Activated CD8-positive, alpha-beta memory T cell treated with anti-CD3 and anti-CD28 coated beads, Interleukin-2, amount 10 ng/mL, durations not matched to agents 7 days and 5 days (primary cell): ENCODE results near the gene FBXW12. TPM values are rescaled to one million over a fixed set of nuclear protein-coding genes. Genes with fewer than 3 reads are reported as not detected.

Experiments used
- ATAC-seq: fragments of 150-1000 bp; cut with Tn5 transposase; one replicate; pipeline ENCODE4 v1.10.0; 2021; ENCODE audit warnings: moderate library complexity
- CTCF ChIA-PET: fragments of 350-600 bp; sonication (Branson Sonifier 250); formaldehyde crosslinking; loops from one replicate; lab custom pipeline; 2021; ENCODE audit warnings: antibody characterized with exemption; lab: Charles Lee
- DNase-seq: peaks from one replicate; pipeline ENCODE4 v3.0.0-alpha.2; 2020
- H3K27ac Mint-ChIP-seq: one replicate; pipeline ENCODE4 v1.8.0; 2021; ENCODE audit warnings: mild to moderate bottlenecking, mixed read lengths
- H3K27me3 Mint-ChIP-seq: one replicate; pipeline ENCODE4 v1.8.0; 2021; ENCODE audit warnings: mixed read lengths
- H3K36me3 Mint-ChIP-seq: one replicate; pipeline ENCODE4 v1.8.0; 2021; ENCODE audit warnings: mild to moderate bottlenecking, mixed read lengths
- H3K4me1 Mint-ChIP-seq: one replicate; pipeline ENCODE4 v1.8.0; 2021; ENCODE audit warnings: mixed read lengths
- H3K4me3 Mint-ChIP-seq: one replicate; pipeline ENCODE4 v1.8.0; 2021; ENCODE audit warnings: mild to moderate bottlenecking, moderate library complexity, mixed read lengths
- H3K9me3 Mint-ChIP-seq: one replicate; pipeline ENCODE4 v1.8.0; 2022; ENCODE audit warnings: low read depth, mixed read lengths
- total RNA-seq, 2 experiments: library from RNA; stranded (reverse); gene quantifications; one replicate each; pipeline ENCODE4 v1.2.3, GENCODE V29; 2021

Gene FBXW12
- total RNA-seq, 2 experiments from 2014 or later, result not detected

- H3K4me1 Mint-ChIP-seq, result no peaks in the 10 kb centered on the region
- CTCF ChIA-PET, result interaction anchor here (1.2 to 3.9 kb wide), 3 partner anchors 14 to 135 kb away, joined by 3 to 21 read pairs (median 6); no protein-coding TSS in a partner anchor
- no peaks in the 10 kb centered on the region for H3K36me3 Mint-ChIP-seq
- no peaks in the 10 kb centered on the region for H3K27me3 Mint-ChIP-seq
- DNase-seq (no peak), ATAC-seq (no peak)
- no peak overlapping the region for H3K27ac Mint-ChIP-seq
- no peak overlapping the region for H3K4me3 Mint-ChIP-seq
- H3K9me3 Mint-ChIP-seq, result no peaks in the 10 kb centered on the region
Measured at GRCh38 chr3:48414376-48415250, 42.6 kb downstream of the FBXW12 start.

GRCh38 chr3:48415251-48415953 lies 43.4 kb downstream of the FBXW12 start:
- Mint-ChIP-seq H3K27ac (no peak overlapping the region), H3K4me3 (no peak overlapping the region), H3K9me3 (no peaks in the 10 kb centered on the region), H3K36me3 (no peaks in the 10 kb centered on the region), H3K27me3 (no peaks in the 10 kb centered on the region), H3K4me1 (no peaks in the 10 kb centered on the region)
- CTCF ChIA-PET, result interaction anchor here (1.2 to 3.9 kb wide), 4 partner anchors 15 to 134 kb away, joined by 3 to 21 read pairs (median 4); no protein-coding TSS in a partner anchor
- DNase-seq, result no peak
- ATAC-seq, result no peak

GRCh38 chr3:48416091-48416505 lies 44.1 kb downstream of the FBXW12 start:
- Mint-ChIP-seq H3K9me3 (no peaks in the 10 kb centered on the region), H3K4me1 (no peaks in the 10 kb centered on the region)
- ATAC-seq, result no peak

GRCh38 chr3:48416546-48416945 lies 44.5 kb downstream of the FBXW12 start:
- no peaks in the 10 kb centered on the region for H3K36me3 Mint-ChIP-seq
- no peaks in the 10 kb centered on the region for H3K4me1 Mint-ChIP-seq
- CTCF ChIA-PET, result interaction anchor here (1.5 to 3.9 kb wide), 2 partner anchors 18 to 20 kb away, joined by 3 to 21 read pairs; no protein-coding TSS in a partner anchor
- H3K4me3 Mint-ChIP-seq, result no peak overlapping the region
- H3K9me3 Mint-ChIP-seq, result no peaks in the 10 kb centered on the region
- no peaks in the 10 kb centered on the region for H3K27me3 Mint-ChIP-seq
- DNase-seq (no peak), ATAC-seq (no peak)
- H3K27ac Mint-ChIP-seq, result no peak overlapping the region

More at GRCh38 chr3:48416091-48416505, 44.1 kb downstream of the FBXW12 start:
- CTCF ChIA-PET, result interaction anchor here (1.5 to 3.9 kb wide), 2 partner anchors 18 to 20 kb away, joined by 3 to 21 read pairs; no protein-coding TSS in a partner anchor
- Mint-ChIP-seq H3K36me3 (no peaks in the 10 kb centered on the region), H3K4me3 (no peak overlapping the region), H3K27ac (no peak overlapping the region), H3K27me3 (no peaks in the 10 kb centered on the region)
- DNase-seq, result no peak

- Mint-ChIP-seq H3K9me3 (no peaks in the 10 kb centered on the region), H3K27ac (no peak overlapping the region), H3K27me3 (no peaks in the 10 kb centered on the region), H3K36me3 (no peaks in the 10 kb centered on the region), H3K4me1 (no peaks in the 10 kb centered on the region), H3K4me3 (no peak overlapping the region)
- ATAC-seq (no peak), DNase-seq (no peak)
- CTCF ChIA-PET, result interaction anchor here (3.9 kb wide), 1 partner anchor 18 kb away, joined by 21 read pairs; no protein-coding TSS in a partner anchor
Measured at GRCh38 chr3:48417529-48418108, 45.6 kb downstream of the FBXW12 start.

GRCh38 chr3:48418140-48418539 lies 46.1 kb downstream of the FBXW12 start:
- H3K4me3 Mint-ChIP-seq, result no peak overlapping the region
- CTCF ChIA-PET, result interaction anchor here (0.9 to 2.7 kb wide), 3 partner anchors 16 to 18 kb away, joined by 3 to 10 read pairs (median 7); no protein-coding TSS in a partner anchor
- H3K9me3 Mint-ChIP-seq, result no peaks in the 10 kb centered on the region
- H3K27ac Mint-ChIP-seq, result no peak overlapping the region
- ATAC-seq (no peak), DNase-seq (no peak)
- H3K27me3 Mint-ChIP-seq, result no peaks in the 10 kb centered on the region
- H3K4me1 Mint-ChIP-seq, result no peaks in the 10 kb centered on the region
- H3K36me3 Mint-ChIP-seq, result no peaks in the 10 kb centered on the region

- Mint-ChIP-seq H3K27ac (no peak overlapping the region), H3K4me1 (no peaks in the 10 kb centered on the region), H3K36me3 (no peaks in the 10 kb centered on the region), H3K9me3 (no peaks in the 10 kb centered on the region), H3K4me3 (no peak overlapping the region), H3K27me3 (no peaks in the 10 kb centered on the region)
- CTCF ChIA-PET, result interaction anchor here (0.9 to 2.7 kb wide), 4 partner anchors 11 to 18 kb away, joined by 3 to 10 read pairs (median 5); no protein-coding TSS in a partner anchor
- ATAC-seq, result no peak
- DNase-seq, result no peak
Measured at GRCh38 chr3:48418651-48419050, 46.6 kb downstream of the FBXW12 start.

- no peak overlapping the region for H3K27ac Mint-ChIP-seq
- no peaks in the 10 kb centered on the region for H3K4me1 Mint-ChIP-seq
- CTCF ChIA-PET, result interaction anchor here (0.9 to 2.7 kb wide), 4 partner anchors 11 to 19 kb away, joined by 3 to 10 read pairs (median 5); no protein-coding TSS in a partner anchor
- no peaks in the 10 kb centered on the region for H3K27me3 Mint-ChIP-seq
- no peak for DNase-seq
- no peak for ATAC-seq
- no peaks in the 10 kb centered on the region for H3K36me3 Mint-ChIP-seq
- no peak overlapping the region for H3K4me3 Mint-ChIP-seq
- H3K9me3 Mint-ChIP-seq, result no peaks in the 10 kb centered on the region
Measured at GRCh38 chr3:48419149-48419548, 47.1 kb downstream of the FBXW12 start.

- H3K4me1 Mint-ChIP-seq, result no peaks in the 10 kb centered on the region
- no peaks in the 10 kb centered on the region for H3K36me3 Mint-ChIP-seq
- no peak overlapping the region for H3K4me3 Mint-ChIP-seq
- no peak for ATAC-seq
- no peaks in the 10 kb centered on the region for H3K27me3 Mint-ChIP-seq
- no peaks in the 10 kb centered on the region for H3K9me3 Mint-ChIP-seq
- no peak for DNase-seq
- H3K27ac Mint-ChIP-seq, result no peak overlapping the region
- CTCF ChIA-PET, result interaction anchor here (1.2 to 2.7 kb wide), 2 partner anchors 12 to 16 kb away, joined by 3 to 10 read pairs; no protein-coding TSS in a partner anchor
Measured at GRCh38 chr3:48419597-48419996, 47.6 kb downstream of the FBXW12 start.

GRCh38 chr3:48420561-48420960 lies 48.5 kb downstream of the FBXW12 start:
- no peaks in the 10 kb centered on the region for H3K9me3 Mint-ChIP-seq
- ATAC-seq, result no peak
- H3K27ac Mint-ChIP-seq, result no peak overlapping the region
- no peaks in the 10 kb centered on the region for H3K27me3 Mint-ChIP-seq
- H3K4me1 Mint-ChIP-seq, result no peaks in the 10 kb centered on the region
- CTCF ChIA-PET, result interaction anchor here (2.7 kb wide), 1 partner anchor 15 kb away, joined by 10 read pairs; no protein-coding TSS in a partner anchor
- DNase-seq, result no peak
- H3K36me3 Mint-ChIP-seq, result no peaks in the 10 kb centered on the region
- no peak overlapping the region for H3K4me3 Mint-ChIP-seq

GRCh38 chr3:48422272-48422671 lies 50.3 kb downstream of the FBXW12 start:
- CTCF ChIA-PET, result interaction anchor here (0.9 to 6.3 kb wide), 4 partner anchors 14 to 147 kb away, joined by 3 to 43 read pairs (median 3); no protein-coding TSS in a partner anchor
- peaks cover 5% of the 10 kb centered on the region for H3K27me3 Mint-ChIP-seq
- H3K4me3 Mint-ChIP-seq, result no peak overlapping the region
- H3K9me3 Mint-ChIP-seq, result no peaks in the 10 kb centered on the region
- no peak overlapping the region for H3K27ac Mint-ChIP-seq
- ATAC-seq (no peak), DNase-seq (no peak)
- no peaks in the 10 kb centered on the region for H3K4me1 Mint-ChIP-seq
- H3K36me3 Mint-ChIP-seq, result no peaks in the 10 kb centered on the region

- Mint-ChIP-seq H3K27ac (no peak overlapping the region), H3K27me3 (peaks cover 9% of the 10 kb centered on the region), H3K36me3 (no peaks in the 10 kb centered on the region), H3K9me3 (no peaks in the 10 kb centered on the region), H3K4me3 (no peak overlapping the region), H3K4me1 (no peaks in the 10 kb centered on the region)
- CTCF ChIA-PET, result interaction anchor here (1.3 to 6.3 kb wide), 4 partner anchors 10 to 23 kb away, joined by 3 to 43 read pairs (median 4); no protein-coding TSS in a partner anchor
- ATAC-seq, result no peak
- no peak for DNase-seq
Measured at GRCh38 chr3:48422681-48423080, 50.7 kb downstream of the FBXW12 start.
